ENCODE data around the gene SDK2. TPM values are rescaled to one million over a fixed set of nuclear protein-coding genes. Genes with fewer than 3 reads are reported as not detected.

The SDK2 gene
- total RNA-seq, 2 experiments from 2014 or later = 10.5 to 11.9 TPM

GRCh38 chr17:73594025-73594424, 50.2 kb downstream of the SDK2 start:
- Mint-ChIP-seq H3K9me3 (no peaks in the 10 kb centered on the region), H3K4me3 (no peak overlapping the region), H3K4me1 (peaks cover 66% of the 10 kb centered on the region), H3K27me3 (no peaks in the 10 kb centered on the region), H3K36me3 (ENCODE audit: low read depth) (peaks cover 2% of the 10 kb centered on the region), H3K27ac (peak overlapping the region; percentile 94)
- POLR2A ChIA-PET = no interaction called here
- CTCF ChIA-PET = interaction anchor here (0.9 kb wide), 1 partner anchor 9 kb away, joined by 3 read pairs; no protein-coding TSS in a partner anchor
- no peak for DNase-seq

- H3K4me1 Mint-ChIP-seq = peaks cover 72% of the 10 kb centered on the region
- peak overlapping the region; percentile 94 for H3K27ac Mint-ChIP-seq
- POLR2A ChIA-PET = no interaction called here
- no peak for DNase-seq
- H3K36me3 Mint-ChIP-seq (ENCODE audit: low read depth) = peaks cover 2% of the 10 kb centered on the region
- peak overlapping the region; percentile 21 for H3K4me3 Mint-ChIP-seq
- H3K9me3 Mint-ChIP-seq = no peaks in the 10 kb centered on the region
- CTCF ChIA-PET = no interaction called here
- no peaks in the 10 kb centered on the region for H3K27me3 Mint-ChIP-seq
Observed at GRCh38 chr17:73593249-73593965, 50.8 kb downstream of the SDK2 start.

GRCh38 chr17:73592501-73592961, 51.7 kb downstream of the SDK2 start:
- POLR2A ChIA-PET = no interaction called here
- Mint-ChIP-seq H3K9me3 (no peaks in the 10 kb centered on the region), H3K27ac (peak overlapping the region; percentile 94), H3K36me3 (ENCODE audit: low read depth) (peaks cover 2% of the 10 kb centered on the region), H3K4me1 (peaks cover 78% of the 10 kb centered on the region), H3K4me3 (peak overlapping the region; percentile 64), H3K27me3 (no peaks in the 10 kb centered on the region)
- DNase-seq = peak; percentile 26
- CTCF ChIA-PET = interaction anchor here (0.5 to 1.6 kb wide), 2 partner anchors 12 to 64 kb away, joined by 4 read pairs; no protein-coding TSS in a partner anchor

GRCh38 chr17:73592079-73592415, 52.2 kb downstream of the SDK2 start:
- Mint-ChIP-seq H3K27ac (peak overlapping the region; percentile 94), H3K4me1 (peaks cover 83% of the 10 kb centered on the region), H3K27me3 (no peaks in the 10 kb centered on the region), H3K4me3 (peak overlapping the region; percentile 64), H3K9me3 (no peaks in the 10 kb centered on the region), H3K36me3 (ENCODE audit: low read depth) (peaks cover 2% of the 10 kb centered on the region)
- CTCF ChIA-PET = interaction anchor here (1.6 kb wide), 1 partner anchor 13 kb away, joined by 4 read pairs; no protein-coding TSS in a partner anchor
- POLR2A ChIA-PET = no interaction called here
- DNase-seq = no peak

GRCh38 chr17:73591296-73592078, 52.8 kb downstream of the SDK2 start:
- peak; percentile 81 for DNase-seq
- Mint-ChIP-seq H3K27ac (peak overlapping the region; percentile 94), H3K36me3 (ENCODE audit: low read depth) (peaks cover 2% of the 10 kb centered on the region), H3K4me3 (peak overlapping the region; percentile 64), H3K9me3 (no peaks in the 10 kb centered on the region), H3K4me1 (peaks cover 86% of the 10 kb centered on the region), H3K27me3 (no peaks in the 10 kb centered on the region)
- CTCF ChIA-PET = interaction anchor here (1.6 kb wide), 1 partner anchor 13 kb away, joined by 4 read pairs; no protein-coding TSS in a partner anchor
- POLR2A ChIA-PET = no interaction called here

GRCh38 chr17:73589363-73589980, 54.8 kb downstream of the SDK2 start:
- no peak for DNase-seq
- Mint-ChIP-seq H3K27me3 (no peaks in the 10 kb centered on the region), H3K4me3 (no peak overlapping the region), H3K36me3 (ENCODE audit: low read depth) (peaks cover 2% of the 10 kb centered on the region), H3K4me1 (peaks cover 79% of the 10 kb centered on the region), H3K27ac (peak overlapping the region; percentile 68), H3K9me3 (no peaks in the 10 kb centered on the region)
- ChIA-PET POLR2A (no interaction called here), CTCF (interaction anchor here (0.6 to 1.3 kb wide), 3 partner anchors 10 to 338 kb away, joined by 3 to 6 read pairs (median 3); no protein-coding TSS in a partner anchor)

GRCh38 chr17:73588891-73589290, 55.4 kb downstream of the SDK2 start:
- Mint-ChIP-seq H3K4me3 (no peak overlapping the region), H3K27me3 (no peaks in the 10 kb centered on the region), H3K36me3 (ENCODE audit: low read depth) (peaks cover 2% of the 10 kb centered on the region), H3K27ac (peak overlapping the region; percentile 68), H3K9me3 (no peaks in the 10 kb centered on the region), H3K4me1 (peaks cover 73% of the 10 kb centered on the region)
- ChIA-PET CTCF (interaction anchor here (1.0 to 1.3 kb wide), 2 partner anchors 9 to 10 kb away, joined by 3 read pairs; no protein-coding TSS in a partner anchor), POLR2A (no interaction called here)
- no peak for DNase-seq

- Mint-ChIP-seq H3K4me1 (peaks cover 70% of the 10 kb centered on the region), H3K4me3 (no peak overlapping the region), H3K27ac (peak overlapping the region; percentile 4), H3K36me3 (ENCODE audit: low read depth) (peaks cover 2% of the 10 kb centered on the region), H3K9me3 (no peaks in the 10 kb centered on the region), H3K27me3 (no peaks in the 10 kb centered on the region)
- DNase-seq = no peak
- CTCF ChIA-PET = interaction anchor here (0.6 to 1.3 kb wide), 4 partner anchors 9 to 59 kb away, joined by 3 to 4 read pairs (median 3); no protein-coding TSS in a partner anchor
- POLR2A ChIA-PET = no interaction called here
Observed at GRCh38 chr17:73588301-73588846, 55.9 kb downstream of the SDK2 start.

GRCh38 chr17:73586921-73587602, 57.2 kb downstream of the SDK2 start:
- Mint-ChIP-seq H3K4me3 (no peak overlapping the region), H3K27me3 (no peaks in the 10 kb centered on the region), H3K36me3 (ENCODE audit: low read depth) (peaks cover 2% of the 10 kb centered on the region), H3K9me3 (no peaks in the 10 kb centered on the region), H3K27ac (no peak overlapping the region), H3K4me1 (peaks cover 56% of the 10 kb centered on the region)
- POLR2A ChIA-PET = no interaction called here
- DNase-seq = no peak
- CTCF ChIA-PET = interaction anchor here (0.7 kb wide), 1 partner anchor 20 kb away, joined by 3 read pairs; no protein-coding TSS in a partner anchor

GRCh38 chr17:73586275-73586832, 57.9 kb downstream of the SDK2 start:
- ChIA-PET POLR2A (no interaction called here), CTCF (interaction anchor here (1.1 to 1.3 kb wide), 2 partner anchors 8 to 19 kb away, joined by 3 read pairs; no protein-coding TSS in a partner anchor)
- Mint-ChIP-seq H3K4me1 (peaks cover 49% of the 10 kb centered on the region), H3K27ac (no peak overlapping the region), H3K4me3 (no peak overlapping the region), H3K27me3 (no peaks in the 10 kb centered on the region), H3K9me3 (no peaks in the 10 kb centered on the region), H3K36me3 (ENCODE audit: low read depth) (peaks cover 2% of the 10 kb centered on the region)
- DNase-seq = no peak

GRCh38 chr17:73585583-73585982, 58.7 kb downstream of the SDK2 start:
- Mint-ChIP-seq H3K4me1 (peaks cover 43% of the 10 kb centered on the region), H3K27ac (peak overlapping the region; percentile 11), H3K27me3 (no peaks in the 10 kb centered on the region), H3K9me3 (no peaks in the 10 kb centered on the region), H3K4me3 (no peak overlapping the region), H3K36me3 (ENCODE audit: low read depth) (no peaks in the 10 kb centered on the region)
- no peak for DNase-seq
- ChIA-PET CTCF (interaction anchor here (1.1 to 1.3 kb wide), 2 partner anchors 9 to 18 kb away, joined by 3 read pairs; no protein-coding TSS in a partner anchor), POLR2A (no interaction called here)

GRCh38 chr17:73584987-73585386, 59.3 kb downstream of the SDK2 start:
- Mint-ChIP-seq H3K4me1 (peaks cover 37% of the 10 kb centered on the region), H3K4me3 (no peak overlapping the region), H3K27ac (no peak overlapping the region), H3K9me3 (no peaks in the 10 kb centered on the region), H3K36me3 (ENCODE audit: low read depth) (no peaks in the 10 kb centered on the region), H3K27me3 (no peaks in the 10 kb centered on the region)
- ChIA-PET POLR2A (no interaction called here), CTCF (interaction anchor here (1.1 to 1.3 kb wide), 2 partner anchors 9 to 18 kb away, joined by 3 read pairs; no protein-coding TSS in a partner anchor)
- no peak for DNase-seq
